HG03342 (cell line): ENCODE data around the gene TMEM8B.
"Not testable (repeated sequence)": the region's sequence is repeated elsewhere in the genome, so short reads cannot be mapped to it uniquely, and the experiment has no call there.

ENCODE experiments used
- ATAC-seq: cut with Tn5 transposase; IDR thresholded peaks from one replicate; pipeline ENCODE4 v1.9.1; 2021; ENCODE audit warnings: mild to moderate bottlenecking, moderate library complexity; ENCODE audit not compliant: unreplicated experiment

TMEM8B gene

DNA sequence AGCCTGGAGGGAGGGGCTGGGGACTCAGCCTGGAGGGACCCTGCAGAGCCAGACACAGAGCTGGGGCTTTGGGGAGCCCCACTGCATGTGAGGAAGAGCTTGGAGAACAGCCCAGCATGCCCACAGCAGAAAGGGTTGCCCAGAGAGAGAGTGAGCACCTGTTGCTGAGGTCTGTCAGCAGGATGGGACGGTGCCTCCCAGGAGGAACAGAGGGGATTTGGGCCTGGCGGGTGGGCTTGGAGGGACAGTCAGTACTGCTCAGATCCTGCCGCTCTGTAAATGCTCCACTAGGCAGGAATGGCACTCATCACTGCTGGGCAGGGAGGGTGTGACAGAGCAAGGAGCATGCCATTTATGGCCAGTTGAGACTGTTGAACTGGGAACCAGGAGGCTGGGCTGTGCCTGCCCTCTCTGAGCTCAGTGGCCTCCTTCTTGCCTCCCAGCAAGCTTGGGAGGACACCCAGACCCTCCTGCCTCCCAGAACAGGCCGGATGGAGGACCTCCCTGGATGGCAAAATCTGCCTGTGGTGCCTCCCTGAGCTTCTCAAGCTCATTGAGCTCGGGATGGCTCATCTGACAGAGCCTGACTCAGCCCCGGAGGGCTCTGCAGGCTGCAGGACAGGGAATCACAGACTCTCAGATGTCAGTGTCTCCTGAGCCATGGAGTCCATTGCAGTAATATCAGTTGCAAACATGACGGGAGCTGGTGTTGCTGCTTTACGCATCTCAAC is 76.2 kb downstream of the TMEM8B start:
- no peak for ATAC-seq

DNA sequence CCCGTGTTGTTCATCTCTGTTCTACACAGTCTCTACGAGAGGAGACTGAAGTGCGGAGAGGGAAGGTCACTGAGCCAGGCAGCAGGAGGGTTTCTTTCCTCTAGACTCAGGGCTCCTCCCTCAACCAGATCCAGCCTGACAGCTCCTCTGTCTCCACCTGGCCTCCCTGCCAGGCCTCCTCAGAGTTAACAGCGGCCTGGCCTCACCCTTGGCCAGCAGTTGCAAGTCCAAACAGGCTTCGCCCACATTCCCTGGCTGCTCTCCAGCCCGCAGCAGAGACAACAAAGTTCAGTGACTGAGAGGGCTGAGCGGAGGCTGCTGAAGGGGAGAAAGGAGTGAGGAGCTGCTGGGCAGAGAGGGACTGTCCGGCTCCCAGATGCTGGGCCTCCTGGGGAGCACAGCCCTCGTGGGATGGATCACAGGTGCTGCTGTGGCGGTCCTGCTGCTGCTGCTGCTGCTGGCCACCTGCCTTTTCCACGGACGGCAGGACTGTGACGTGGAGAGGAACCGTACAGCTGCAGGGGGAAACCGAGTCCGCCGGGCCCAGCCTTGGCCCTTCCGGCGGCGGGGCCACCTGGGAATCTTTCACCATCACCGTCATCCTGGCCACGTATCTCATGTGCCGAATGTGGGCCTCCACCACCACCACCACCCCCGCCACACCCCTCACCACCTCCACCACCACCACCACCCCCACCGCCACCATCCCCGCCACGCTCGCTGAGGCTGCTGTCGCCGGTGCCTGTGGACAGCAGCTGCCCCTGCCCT is 77.1 kb downstream of the TMEM8B start, which contains the start of gene HRCT1:
Gene HRCT1, plus strand, starts transcription at position 291 of the 768 bp plus-strand sequence. Its CDS starts 86 bp downstream, at position 377.
- no peak for ATAC-seq

DNA sequence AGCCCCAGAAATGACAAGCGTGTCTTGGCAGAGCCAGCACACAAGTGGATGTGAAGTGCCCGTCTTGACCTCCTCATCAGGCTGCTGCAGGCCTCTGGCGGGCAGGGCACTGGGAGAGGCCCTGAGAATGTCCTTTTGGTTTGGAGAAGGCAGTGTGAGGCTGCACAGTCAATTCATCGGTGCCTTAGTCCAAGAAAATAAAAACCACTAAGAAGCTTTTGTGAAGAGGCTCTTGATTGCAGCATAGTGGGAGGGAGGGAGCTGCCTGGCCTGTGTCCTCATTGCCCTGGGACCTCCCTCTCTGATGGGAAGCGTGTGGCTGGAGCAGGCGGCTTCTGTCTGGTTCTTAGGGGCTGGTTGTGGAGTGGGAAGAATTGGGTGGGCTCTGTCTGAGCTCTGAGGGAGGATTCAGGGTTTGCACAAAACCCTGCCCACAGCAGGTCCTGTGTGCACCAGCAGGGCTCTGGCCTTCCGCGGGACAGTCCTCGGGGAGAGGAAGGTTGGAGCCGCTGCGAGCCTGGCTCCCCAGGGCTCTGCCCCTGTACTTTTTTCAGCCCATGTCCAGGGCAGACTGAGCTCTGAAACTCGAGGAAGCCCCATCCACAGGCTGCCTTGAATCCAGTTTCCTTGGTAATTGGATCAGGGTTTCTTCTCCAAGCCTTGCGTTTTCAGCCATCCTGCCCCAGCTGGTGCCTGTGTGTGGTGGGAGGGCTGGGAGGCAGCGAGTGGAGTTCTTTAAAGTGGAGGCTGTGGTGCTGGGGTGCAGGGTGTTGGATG is 78.1 kb downstream of the TMEM8B start:
- no peak for ATAC-seq

DNA sequence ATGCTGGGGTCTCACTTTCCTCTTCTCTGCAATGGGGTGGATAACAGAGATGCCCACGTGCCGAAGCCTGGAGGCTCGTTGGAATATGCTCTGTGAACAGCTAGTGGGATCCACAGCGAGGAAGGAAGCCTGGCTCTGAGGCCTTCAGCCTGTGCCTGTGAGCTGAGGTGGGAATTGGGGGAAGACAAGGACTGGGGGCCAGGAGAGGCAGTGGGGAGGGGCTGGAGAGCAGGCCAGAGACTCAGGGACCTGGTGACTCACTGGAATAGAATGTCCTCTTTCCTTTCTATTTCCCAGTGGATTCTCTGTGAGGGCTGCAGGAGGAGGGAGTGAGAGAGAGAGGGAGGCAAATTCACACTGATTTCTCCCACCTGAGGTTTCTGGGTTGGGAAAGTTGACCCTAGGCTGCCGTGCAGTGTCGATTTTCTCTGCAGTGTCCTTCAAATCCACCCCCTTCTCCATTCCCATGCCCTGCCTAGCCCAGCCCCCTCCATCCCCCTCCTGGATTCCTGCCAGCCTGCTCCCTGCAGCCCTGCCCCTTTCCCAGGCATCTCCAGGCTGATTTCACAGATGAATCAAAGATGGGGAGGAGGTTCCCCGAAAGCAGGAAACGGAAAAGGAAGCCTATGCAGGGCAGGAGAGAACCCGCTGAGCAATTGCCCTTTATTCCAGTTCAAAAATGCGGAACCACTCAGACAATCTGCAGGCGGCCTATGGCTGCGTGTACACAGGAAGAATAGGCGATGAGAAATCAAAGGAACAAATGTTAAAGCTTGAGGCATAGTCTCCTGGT is 78.9 kb downstream of the TMEM8B start:
- ATAC-seq = no peak

DNA sequence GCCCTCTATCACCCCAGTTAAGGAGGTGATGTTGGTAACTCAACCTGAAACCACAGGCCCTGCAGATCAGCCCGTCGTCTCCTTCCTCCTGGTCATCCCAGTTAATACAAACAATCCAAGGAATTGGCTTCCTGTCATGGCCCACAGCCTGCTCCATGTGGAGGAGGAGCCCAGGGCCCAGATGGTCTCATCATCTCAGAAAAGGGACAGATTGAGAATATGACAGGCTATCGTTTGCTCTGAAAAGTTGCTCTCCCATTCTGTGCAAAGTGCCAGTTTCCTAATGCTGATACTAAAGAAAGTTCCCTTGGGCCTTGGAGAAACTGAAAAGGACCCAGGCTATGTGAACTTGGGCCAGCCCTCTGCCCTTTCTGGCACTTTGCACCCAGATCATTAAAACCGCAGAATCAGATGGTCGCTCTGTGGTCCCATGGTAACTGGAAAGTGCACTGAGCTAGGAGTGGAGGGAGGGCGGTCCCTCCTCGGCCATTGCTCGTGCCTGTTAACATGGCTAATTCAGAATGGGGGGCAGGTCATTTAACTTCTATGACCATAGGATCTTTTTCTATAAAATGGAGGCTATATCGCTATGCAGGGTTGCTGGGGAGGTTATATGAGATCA is 79.6 kb downstream of the TMEM8B start:
- ATAC-seq = no peak

DNA sequence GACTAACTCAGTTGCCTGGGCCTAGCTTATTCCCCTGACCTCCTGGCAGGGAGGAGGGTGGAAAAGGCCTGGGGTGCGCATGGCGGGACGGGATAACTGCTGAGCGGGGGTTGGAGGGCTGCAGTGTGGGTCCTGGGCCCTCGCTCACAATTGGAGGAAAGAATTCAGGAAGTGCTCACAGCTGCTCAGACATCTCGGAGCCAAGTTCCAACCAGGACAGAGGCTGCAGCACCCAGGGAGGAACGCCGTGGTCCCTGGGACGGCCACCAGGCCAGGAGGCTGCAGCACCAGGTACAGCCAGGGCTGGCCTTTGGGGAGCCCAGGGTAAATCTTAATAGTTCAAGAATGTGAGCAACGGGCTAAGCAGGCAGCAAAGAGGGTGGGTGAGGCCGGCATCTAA is 80.2 kb downstream of the TMEM8B start, which contains the start of gene SPAAR:
Gene SPAAR, plus strand, starts transcription at position 217 of the 400 bp plus-strand sequence. CDS start 974 bp downstream, outside the sequence.
- ATAC-seq = no peak

DNA sequence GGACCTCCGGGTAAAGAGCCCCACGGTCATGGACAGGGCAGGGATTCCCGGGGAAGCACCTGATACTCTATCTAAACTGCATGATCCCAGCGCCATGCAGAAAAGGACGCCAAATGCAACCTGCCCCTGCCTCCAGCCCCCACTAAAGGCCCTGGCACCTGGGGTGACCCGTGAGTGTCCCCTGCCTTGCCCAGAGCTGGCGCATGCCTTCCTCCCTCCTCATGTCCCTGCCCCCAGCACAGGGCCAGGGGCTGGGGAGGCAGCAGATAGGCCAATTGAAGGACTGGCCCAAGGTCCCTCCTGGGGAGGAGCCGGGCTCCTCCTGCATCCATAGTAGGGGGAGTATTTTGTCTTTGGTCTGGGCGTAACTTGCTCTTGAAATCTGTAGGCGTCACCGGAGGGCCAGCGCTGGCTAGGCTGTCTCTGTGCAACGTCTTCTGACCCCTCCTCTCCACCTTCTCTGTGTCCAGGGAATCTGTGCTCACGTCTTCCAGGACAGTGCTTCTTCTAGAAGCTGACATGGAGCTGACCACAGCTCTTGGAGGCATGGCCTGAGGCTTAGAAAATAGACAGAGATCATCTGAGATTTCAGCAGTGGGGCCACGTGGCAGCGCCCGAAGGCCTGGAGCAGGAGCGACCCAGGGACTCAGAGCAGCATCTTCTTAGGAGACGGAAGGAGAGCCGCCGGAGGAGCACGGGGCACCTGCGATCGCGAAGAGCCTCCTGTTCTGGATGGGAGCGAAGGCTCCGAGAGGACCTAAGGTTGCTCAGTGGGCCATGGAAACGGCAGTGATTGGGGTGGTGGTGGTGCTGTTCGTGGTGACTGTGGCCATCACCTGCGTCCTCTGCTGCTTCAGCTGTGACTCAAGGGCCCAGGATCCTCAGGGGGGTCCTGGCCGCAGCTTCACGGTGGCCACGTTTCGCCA is 80.9 kb downstream of the TMEM8B start:
- no peak for ATAC-seq

DNA sequence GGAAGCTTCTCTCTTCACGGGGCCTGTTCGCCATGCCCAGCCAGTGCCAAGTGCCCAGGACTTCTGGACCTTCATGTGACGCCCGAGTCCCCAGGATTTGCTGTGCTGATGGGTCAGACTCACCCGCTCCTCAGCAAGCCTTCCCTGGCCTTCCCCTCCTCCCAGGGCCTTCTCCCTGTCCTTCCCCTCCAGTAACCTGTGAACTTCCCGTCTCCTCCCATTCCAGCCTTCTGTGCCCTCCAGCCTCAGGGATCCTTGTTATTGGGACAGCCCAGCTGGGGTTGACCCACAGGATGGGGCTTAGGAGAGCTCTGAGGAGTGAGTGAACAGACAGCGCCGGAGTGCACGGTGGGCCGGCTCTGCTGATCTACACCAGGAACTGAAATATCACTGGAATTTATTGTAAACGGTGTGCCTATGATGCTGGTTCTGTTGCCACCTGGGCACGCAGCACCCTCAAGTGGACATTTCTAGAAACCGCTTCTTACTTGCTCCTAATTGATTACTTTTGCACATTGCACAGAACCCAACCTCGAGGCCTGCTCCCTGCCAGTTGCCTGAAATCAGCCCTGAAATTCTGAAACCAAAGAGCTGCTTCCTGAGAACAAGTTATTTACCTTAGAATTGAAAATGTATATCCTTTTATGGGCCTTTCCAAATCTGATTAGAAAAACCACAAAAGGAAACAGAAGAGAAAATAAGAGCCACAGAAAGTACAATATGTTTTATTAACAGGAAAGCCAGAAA is 81.8 kb downstream of the TMEM8B start:
- ATAC-seq = no peak

DNA sequence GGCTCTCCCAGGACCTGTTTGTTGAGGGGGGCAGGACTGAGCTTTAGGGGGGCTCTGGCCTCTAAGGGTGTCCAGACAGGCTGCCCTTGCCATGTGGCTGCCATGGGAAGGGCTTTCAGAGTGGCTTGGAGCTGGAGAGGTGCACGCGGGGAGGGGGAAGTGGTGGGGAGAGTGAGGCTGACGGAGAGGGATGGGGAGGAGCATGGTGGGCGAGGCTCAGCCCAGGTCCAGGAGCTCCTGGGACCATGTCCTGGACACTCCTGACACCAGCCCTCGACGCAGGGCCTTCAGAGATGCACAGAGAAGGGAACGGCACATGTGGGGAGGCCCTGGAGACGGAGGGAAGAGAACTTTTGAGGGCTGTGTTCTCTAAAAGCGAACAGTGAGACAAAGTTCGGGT is 82.7 kb downstream of the TMEM8B start:
- ATAC-seq = no peak

DNA sequence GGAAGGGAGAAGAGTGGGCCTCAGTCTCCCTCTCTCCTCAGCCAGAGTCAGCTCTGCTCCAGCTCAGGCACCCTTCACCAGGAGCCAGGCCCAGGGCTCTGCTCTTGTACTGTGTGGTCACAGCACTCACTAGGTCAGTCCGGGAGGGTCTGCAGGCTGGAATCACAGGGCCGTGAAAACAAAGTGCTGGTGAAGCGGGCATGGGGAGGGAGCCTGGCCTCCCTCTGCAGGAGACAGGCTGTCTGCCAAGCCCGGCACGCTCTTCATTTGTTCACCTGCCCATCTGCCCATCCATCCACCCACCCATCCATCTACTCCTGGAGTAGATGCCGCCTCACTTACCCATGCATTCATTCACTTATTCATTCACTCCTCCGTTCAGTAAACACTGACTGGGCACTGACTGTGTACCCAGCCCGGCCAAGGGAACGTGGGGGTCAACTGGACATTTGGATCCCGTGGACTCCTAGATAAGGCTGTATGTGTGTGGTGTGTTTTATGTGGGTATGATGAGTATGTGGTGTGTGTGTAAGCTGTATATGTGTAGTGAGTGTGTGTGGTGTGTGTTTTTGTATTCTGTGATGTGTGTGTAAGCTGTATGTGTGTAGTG is 83.9 kb downstream of the TMEM8B start:
- ATAC-seq = no peak

DNA sequence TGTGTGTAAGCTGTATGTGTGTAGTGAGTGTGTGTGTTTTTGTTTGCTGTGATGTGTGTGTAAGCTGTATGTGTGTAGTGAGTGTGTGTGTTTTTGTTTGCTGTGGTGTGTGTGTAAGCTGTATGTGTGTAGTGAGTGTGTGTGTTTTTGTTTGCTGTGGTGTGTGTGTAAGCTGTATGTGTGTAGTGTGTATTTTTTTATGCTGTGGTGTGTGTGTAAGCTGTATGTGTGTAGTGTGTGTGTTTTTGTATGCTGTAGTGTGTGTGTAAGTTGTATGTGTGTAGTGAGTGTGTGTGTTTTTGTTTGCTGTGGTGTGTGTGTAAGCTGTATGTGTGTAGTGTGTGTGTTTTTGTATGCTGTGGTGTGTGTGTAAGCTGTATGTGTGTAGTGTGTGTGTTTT is 84.4 kb downstream of the TMEM8B start:
- ATAC-seq = not testable (repeated sequence)

DNA sequence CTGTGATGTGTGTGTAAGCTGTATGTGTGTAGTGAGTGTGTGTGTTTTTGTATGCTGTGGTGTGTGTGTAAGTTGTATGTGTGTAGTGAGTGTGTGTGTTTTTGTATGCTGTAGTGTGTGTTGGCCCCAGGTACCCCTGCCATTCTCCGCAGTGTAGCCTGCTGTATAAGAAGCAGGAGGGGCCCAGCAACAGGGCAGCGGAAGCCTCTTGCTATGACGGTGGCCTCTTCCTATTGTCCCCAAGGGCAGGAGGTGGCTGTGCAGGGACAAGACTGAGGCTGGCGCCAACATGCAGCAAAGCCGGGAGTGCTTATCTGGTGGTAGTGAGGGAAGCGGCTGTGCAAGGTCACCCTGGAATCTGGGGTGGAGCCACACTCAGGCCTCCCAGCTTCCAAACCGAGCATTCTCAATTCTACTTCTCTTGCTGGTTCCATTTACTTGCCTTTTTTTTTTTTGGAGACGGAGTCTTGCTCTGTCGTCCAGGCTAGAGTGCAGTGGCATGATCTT is 85.3 kb downstream of the TMEM8B start:
- no peak for ATAC-seq
